Activated CD4-positive, alpha-beta memory T cell treated with anti-CD3 and anti-CD28 coated beads, Interleukin-2, amount 10 ng/mL, durations not matched to agents 7 days and 5 days (primary cell): Measurements from ENCODE around the gene ANTXR2. TPM values are rescaled to one million over a fixed set of nuclear protein-coding genes. Genes with fewer than 3 reads are reported as not detected.
"Not testable (repeated sequence)": the region's sequence is repeated elsewhere in the genome, so short reads cannot be mapped to it uniquely, and the experiment has no call there.

Experiments
- CTCF ChIA-PET: fragments of 350-600 bp; sonication (Branson Sonifier 250); formaldehyde crosslinking; loops from one replicate; lab custom pipeline; 2021; ENCODE audit warnings: antibody characterized with exemption, inconsistent platforms; lab: Charles Lee
- POLR2A ChIA-PET: fragments of 350-600 bp; sonication (Branson Sonifier 250); formaldehyde crosslinking; loops from one replicate; lab custom pipeline; 2021; ENCODE audit warnings: antibody characterized with exemption; lab: Charles Lee
- DNase-seq: peaks from one replicate; pipeline ENCODE4 v3.0.0-alpha.2; 2020
- H3K27ac Mint-ChIP-seq: one replicate; pipeline ENCODE4 v1.8.0; 2021; ENCODE audit warnings: mild to moderate bottlenecking, mixed read lengths
- H3K27me3 Mint-ChIP-seq: one replicate; pipeline ENCODE4 v1.8.0; 2021; ENCODE audit warnings: mixed read lengths
- H3K36me3 Mint-ChIP-seq: one replicate; pipeline ENCODE4 v1.8.0; 2021; ENCODE audit warnings: low read depth, mixed read lengths
- H3K4me1 Mint-ChIP-seq: one replicate; pipeline ENCODE4 v1.8.0; 2021; ENCODE audit warnings: mixed read lengths
- H3K4me3 Mint-ChIP-seq: one replicate; pipeline ENCODE4 v1.8.0; 2021; ENCODE audit warnings: mild to moderate bottlenecking, mixed read lengths
- H3K9me3 Mint-ChIP-seq: one replicate; pipeline ENCODE4 v1.8.0; 2021; ENCODE audit warnings: mixed read lengths
- total RNA-seq, 2 experiments: library from RNA; stranded (reverse); gene quantifications; one replicate each; pipeline ENCODE4 v1.2.3, GENCODE V29; 2021

ANTXR2 gene
- total RNA-seq, 2 experiments from 2014 or later, result 113 to 114 TPM

DNA sequence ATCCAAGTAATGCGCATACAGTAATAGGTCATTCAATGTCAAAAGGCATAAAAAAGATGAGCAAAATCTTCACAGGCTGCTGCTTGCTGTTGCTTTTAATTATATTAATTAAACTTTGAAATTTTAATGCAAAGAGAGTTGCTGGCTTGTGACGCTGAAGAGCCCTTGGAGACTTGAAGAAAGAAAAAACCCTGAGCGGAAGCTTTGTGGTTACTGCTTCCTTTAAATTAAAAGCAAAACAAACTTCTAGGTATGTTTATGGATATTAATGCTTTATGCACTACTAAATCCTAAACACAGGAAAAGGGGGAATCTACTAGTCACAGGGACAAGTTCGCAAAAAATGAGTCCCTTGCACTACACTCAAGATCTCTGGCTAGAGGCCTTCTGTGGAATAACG is 166.7 kb downstream of the ANTXR2 start:
- H3K9me3 Mint-ChIP-seq, result no peaks in the 10 kb centered on the region
- no peak overlapping the region for H3K27ac Mint-ChIP-seq
- peaks cover 64% of the 10 kb centered on the region for H3K36me3 Mint-ChIP-seq
- H3K4me3 Mint-ChIP-seq, result no peak overlapping the region
- H3K27me3 Mint-ChIP-seq, result no peaks in the 10 kb centered on the region
- no peak for DNase-seq
- ChIA-PET POLR2A (no interaction called here), CTCF (interaction anchor here (1.5 kb wide), 1 partner anchor 11 kb away, joined by 3 read pairs; no protein-coding TSS in a partner anchor)
- H3K4me1 Mint-ChIP-seq, result peaks cover 14% of the 10 kb centered on the region

DNA sequence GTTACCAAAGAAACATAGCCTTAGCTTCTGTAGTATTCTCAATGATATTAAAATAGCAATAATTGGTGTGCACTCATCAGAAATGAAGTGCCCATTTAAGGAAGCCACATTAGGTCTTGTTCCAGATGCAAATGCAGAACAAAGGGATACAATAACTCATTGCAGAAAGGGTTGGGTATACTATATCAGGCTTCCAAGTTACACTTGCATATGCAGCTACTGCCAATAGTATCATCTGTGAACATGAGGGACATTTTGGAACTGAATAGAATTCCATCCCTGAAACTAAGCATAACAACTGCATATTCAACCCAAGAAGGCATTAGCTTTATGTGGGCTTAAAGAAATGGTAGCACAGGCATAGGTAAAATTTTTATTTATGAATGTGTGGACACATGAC is 167.8 kb downstream of the ANTXR2 start:
- no peak overlapping the region for H3K4me3 Mint-ChIP-seq
- CTCF ChIA-PET, result interaction anchor here (1.5 kb wide), 1 partner anchor 13 kb away, joined by 3 read pairs; no protein-coding TSS in a partner anchor

DNA sequence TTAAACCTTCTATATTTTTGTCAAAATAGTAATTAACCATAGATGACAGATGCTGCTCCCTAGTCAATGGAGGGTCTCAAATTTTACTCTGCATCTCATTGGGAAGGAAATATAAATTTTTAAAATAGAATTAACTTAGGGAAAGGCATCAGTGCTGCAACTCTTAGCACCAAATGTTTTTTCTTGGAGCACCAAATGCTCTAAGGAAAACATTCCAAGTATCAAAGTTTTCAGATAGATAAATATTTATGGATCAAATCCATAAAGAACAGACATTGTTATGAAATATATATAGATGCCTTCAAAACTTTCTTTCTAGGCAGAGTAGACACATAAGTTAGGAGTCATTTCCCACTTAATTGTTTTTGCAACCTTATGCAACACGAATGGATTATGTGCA is 168.7 kb downstream of the ANTXR2 start:
- POLR2A ChIA-PET, result no interaction called here
- Mint-ChIP-seq H3K9me3 (no peaks in the 10 kb centered on the region), H3K36me3 (peaks cover 53% of the 10 kb centered on the region), H3K27me3 (no peaks in the 10 kb centered on the region), H3K27ac (no peak overlapping the region), H3K4me3 (no peak overlapping the region), H3K4me1 (peaks cover 14% of the 10 kb centered on the region)
- CTCF ChIA-PET, result no interaction called here
- no peak for DNase-seq

More for the DNA sequence above, 167.8 kb downstream of the ANTXR2 start:
- Mint-ChIP-seq H3K4me1 (peaks cover 14% of the 10 kb centered on the region), H3K27ac (no peak overlapping the region), H3K27me3 (no peaks in the 10 kb centered on the region), H3K9me3 (no peaks in the 10 kb centered on the region), H3K36me3 (peaks cover 59% of the 10 kb centered on the region)
- POLR2A ChIA-PET, result no interaction called here
- no peak for DNase-seq

DNA sequence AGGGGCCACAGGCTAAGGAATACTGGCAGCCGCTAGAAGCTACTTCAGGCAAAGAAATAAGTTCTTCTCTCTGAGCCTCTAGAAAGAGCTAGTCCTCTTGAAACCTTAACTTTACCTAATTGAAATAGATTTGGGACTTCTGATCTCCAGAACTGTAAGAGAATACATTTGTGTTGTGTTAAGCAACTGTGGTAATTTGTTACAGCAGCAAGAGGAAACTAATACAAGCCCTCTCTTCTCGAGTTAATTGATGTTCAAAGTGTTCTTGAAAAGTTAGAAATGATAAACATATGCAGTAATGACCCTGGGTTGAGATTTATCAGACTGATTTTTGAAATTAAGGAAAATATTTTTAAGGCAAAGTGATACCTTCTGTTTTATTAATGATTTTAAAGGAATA is 172.8 kb downstream of the ANTXR2 start:
- ChIA-PET CTCF (no interaction called here), POLR2A (no interaction called here)
- H3K4me1 Mint-ChIP-seq, result no peaks in the 10 kb centered on the region
- H3K4me3 Mint-ChIP-seq, result no peak overlapping the region
- DNase-seq, result no peak
- H3K36me3 Mint-ChIP-seq, result peaks cover 14% of the 10 kb centered on the region
- H3K27me3 Mint-ChIP-seq, result peaks cover 2% of the 10 kb centered on the region
- no peak overlapping the region for H3K27ac Mint-ChIP-seq
- no peaks in the 10 kb centered on the region for H3K9me3 Mint-ChIP-seq

DNA sequence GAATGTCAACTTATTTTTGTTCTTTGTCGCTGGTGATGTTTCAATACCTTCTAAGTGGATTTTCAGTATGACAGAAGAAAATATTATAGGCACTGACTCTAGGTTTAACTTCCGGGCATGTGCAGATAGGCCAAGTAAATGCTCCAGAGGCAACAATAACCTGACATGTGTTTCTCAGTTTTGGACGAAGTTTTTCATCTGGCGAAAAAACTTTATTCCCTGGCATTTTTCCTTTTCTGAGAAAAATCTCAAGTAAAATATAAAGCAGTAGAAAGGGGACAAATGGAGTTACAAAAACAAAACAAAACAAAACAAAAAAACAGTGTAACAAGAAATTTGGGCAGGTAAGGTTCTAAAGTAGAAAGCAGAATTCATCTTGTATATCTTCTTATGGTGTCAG is 173.5 kb downstream of the ANTXR2 start:
- H3K9me3 Mint-ChIP-seq, result no peaks in the 10 kb centered on the region
- no peak overlapping the region for H3K4me3 Mint-ChIP-seq
- peaks cover 9% of the 10 kb centered on the region for H3K36me3 Mint-ChIP-seq
- POLR2A ChIA-PET, result no interaction called here
- CTCF ChIA-PET, result no interaction called here
- H3K4me1 Mint-ChIP-seq, result no peaks in the 10 kb centered on the region
- H3K27ac Mint-ChIP-seq, result no peak overlapping the region
- peaks cover 2% of the 10 kb centered on the region for H3K27me3 Mint-ChIP-seq
- no peak for DNase-seq

- DNase-seq, result no peak
- peaks cover 2% of the 10 kb centered on the region for H3K36me3 Mint-ChIP-seq
- no peak overlapping the region for H3K4me3 Mint-ChIP-seq
- ChIA-PET POLR2A (no interaction called here), CTCF (no interaction called here)
- no peak overlapping the region for H3K27ac Mint-ChIP-seq
- no peaks in the 10 kb centered on the region for H3K4me1 Mint-ChIP-seq
- H3K9me3 Mint-ChIP-seq, result no peaks in the 10 kb centered on the region
- peaks cover 4% of the 10 kb centered on the region for H3K27me3 Mint-ChIP-seq
Observed at GRCh38 chr4:79898055-79898454, 175.0 kb downstream of the ANTXR2 start.

- ChIA-PET POLR2A (no interaction called here), CTCF (no interaction called here)
- H3K4me1 Mint-ChIP-seq, result no peaks in the 10 kb centered on the region
Observed at GRCh38 chr4:79897174-79897573, 175.9 kb downstream of the ANTXR2 start.

DNA sequence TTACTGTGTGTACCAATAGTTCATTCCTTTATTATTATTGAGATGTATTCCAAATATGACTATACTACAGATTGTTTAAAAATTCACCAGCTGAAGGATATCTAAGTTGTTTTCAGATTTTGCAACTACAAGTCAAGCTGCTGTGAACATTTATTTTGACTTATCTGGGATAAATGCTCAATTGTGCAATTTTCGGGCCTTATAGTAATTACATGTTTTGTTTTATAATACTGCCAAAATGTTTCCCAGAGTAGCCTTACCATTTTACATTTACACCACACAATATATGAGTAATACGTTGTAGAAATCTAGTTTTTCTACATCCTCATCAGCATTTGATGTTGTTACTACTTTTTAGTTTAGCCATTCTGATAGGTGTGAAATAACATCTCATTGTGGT is 179.6 kb downstream of the ANTXR2 start:
- no peaks in the 10 kb centered on the region for H3K4me1 Mint-ChIP-seq
- H3K27ac Mint-ChIP-seq, result no peak overlapping the region
- H3K4me3 Mint-ChIP-seq, result no peak overlapping the region
- no peak for DNase-seq
- POLR2A ChIA-PET, result no interaction called here
- H3K9me3 Mint-ChIP-seq, result no peaks in the 10 kb centered on the region
- CTCF ChIA-PET, result no interaction called here
- H3K27me3 Mint-ChIP-seq, result peaks cover 7% of the 10 kb centered on the region
- no peaks in the 10 kb centered on the region for H3K36me3 Mint-ChIP-seq

More at GRCh38 chr4:79897174-79897573, 175.9 kb downstream of the ANTXR2 start:
- no peak for DNase-seq
- Mint-ChIP-seq H3K36me3 (no peaks in the 10 kb centered on the region), H3K27me3 (peaks cover 4% of the 10 kb centered on the region), H3K9me3 (no peaks in the 10 kb centered on the region), H3K4me3 (no peak overlapping the region), H3K27ac (no peak overlapping the region)

DNA sequence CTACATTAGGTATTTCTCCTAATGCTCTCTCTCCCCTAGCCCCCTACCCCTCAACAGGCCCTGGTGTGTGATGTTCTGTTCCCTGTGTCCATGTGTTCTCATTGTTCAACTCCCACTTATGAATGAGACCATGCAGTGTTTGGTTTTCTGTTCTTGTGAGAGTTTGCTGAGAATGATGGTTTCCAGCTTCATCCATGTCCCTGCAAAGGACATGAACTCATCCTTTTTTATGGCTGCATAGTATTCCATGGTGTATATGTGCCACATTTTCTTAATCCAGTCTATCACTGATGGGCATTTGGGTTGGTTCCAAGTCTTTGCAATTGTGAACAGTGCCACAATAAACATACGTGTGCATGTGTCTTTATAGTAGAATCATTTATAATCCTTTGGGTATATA is 184.0 kb downstream of the ANTXR2 start:
- H3K27ac Mint-ChIP-seq, H3K9me3 Mint-ChIP-seq, H3K27me3 Mint-ChIP-seq, CTCF ChIA-PET, H3K36me3 Mint-ChIP-seq, POLR2A ChIA-PET, H3K4me1 Mint-ChIP-seq, DNase-seq, H3K4me3 Mint-ChIP-seq: not testable (repeated sequence)

GRCh38 chr4:79886557-79886956 is 186.5 kb downstream of the ANTXR2 start:
- Mint-ChIP-seq H3K27ac (no peak overlapping the region), H3K27me3 (peaks cover 5% of the 10 kb centered on the region), H3K4me3 (no peak overlapping the region), H3K9me3 (no peaks in the 10 kb centered on the region), H3K4me1 (no peaks in the 10 kb centered on the region), H3K36me3 (no peaks in the 10 kb centered on the region)
- POLR2A ChIA-PET, result no interaction called here
- DNase-seq, result no peak
- CTCF ChIA-PET, result no interaction called here

DNA sequence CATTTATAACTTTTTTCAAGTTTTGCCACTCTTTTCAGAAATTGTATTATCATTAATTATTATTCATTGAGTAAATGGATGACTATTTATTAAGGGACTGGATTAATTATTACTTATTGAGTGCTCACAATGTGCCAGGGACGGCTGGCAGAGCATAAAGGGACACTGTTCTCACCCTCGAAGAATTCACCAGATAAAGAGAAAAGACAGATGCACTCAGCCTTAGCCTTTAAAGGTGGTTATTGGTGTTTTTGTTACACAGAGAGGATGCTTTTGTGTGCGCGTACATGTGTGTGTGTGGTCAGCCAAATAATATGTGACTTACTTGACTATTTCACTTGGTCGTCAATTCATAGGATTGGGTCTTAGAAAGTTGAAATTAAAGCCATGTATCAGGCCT is 187.0 kb downstream of the ANTXR2 start:
- Mint-ChIP-seq H3K4me3 (no peak overlapping the region), H3K36me3 (no peaks in the 10 kb centered on the region), H3K27ac (no peak overlapping the region), H3K4me1 (no peaks in the 10 kb centered on the region), H3K27me3 (peaks cover 6% of the 10 kb centered on the region), H3K9me3 (no peaks in the 10 kb centered on the region)
- ChIA-PET CTCF (no interaction called here), POLR2A (no interaction called here)
- no peak for DNase-seq

GRCh38 chr4:79883290-79883689 is 189.7 kb downstream of the ANTXR2 start:
- Mint-ChIP-seq H3K4me3 (no peak overlapping the region), H3K27ac (no peak overlapping the region), H3K27me3 (peaks cover 3% of the 10 kb centered on the region), H3K4me1 (no peaks in the 10 kb centered on the region), H3K36me3 (no peaks in the 10 kb centered on the region), H3K9me3 (peaks cover 2% of the 10 kb centered on the region)
- no peak for DNase-seq
- CTCF ChIA-PET, result no interaction called here
- POLR2A ChIA-PET, result no interaction called here

- Mint-ChIP-seq H3K4me3 (no peak overlapping the region), H3K9me3 (peaks cover 5% of the 10 kb centered on the region), H3K27ac (no peak overlapping the region), H3K27me3 (peaks cover 3% of the 10 kb centered on the region), H3K4me1 (no peaks in the 10 kb centered on the region), H3K36me3 (no peaks in the 10 kb centered on the region)
- ChIA-PET CTCF (no interaction called here), POLR2A (no interaction called here)
- no peak for DNase-seq
Observed at GRCh38 chr4:79882806-79883205, 190.2 kb downstream of the ANTXR2 start.

DNA sequence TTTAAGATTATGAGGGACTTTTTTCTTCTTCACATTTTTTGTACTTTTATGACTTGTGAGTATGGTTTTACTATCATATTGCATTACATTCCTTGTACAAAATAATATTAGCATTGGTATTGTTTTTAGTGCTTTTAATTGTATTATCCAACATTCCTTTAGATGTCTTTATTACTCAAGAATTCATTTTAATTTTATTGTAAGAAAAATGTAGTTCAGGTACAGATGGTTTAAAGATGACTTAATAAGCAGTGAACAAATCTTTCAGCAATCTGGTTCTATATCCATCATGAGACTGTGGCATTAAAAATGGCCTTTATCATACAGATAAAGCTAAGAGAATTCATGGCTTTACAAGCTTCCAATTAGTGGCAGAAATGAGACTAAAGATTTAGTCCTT is 191.6 kb downstream of the ANTXR2 start:
- CTCF ChIA-PET, result no interaction called here
- Mint-ChIP-seq H3K36me3 (no peaks in the 10 kb centered on the region), H3K27ac (no peak overlapping the region), H3K4me1 (no peaks in the 10 kb centered on the region), H3K9me3 (peaks cover 7% of the 10 kb centered on the region), H3K27me3 (peaks cover 3% of the 10 kb centered on the region), H3K4me3 (no peak overlapping the region)
- POLR2A ChIA-PET, result no interaction called here
- no peak for DNase-seq
